Upper lobe of left lung (tissue), 6 donors: Measurements from ENCODE around the gene PRKCE. TPM values are rescaled to one million over a fixed set of nuclear protein-coding genes. Genes with fewer than 3 reads are reported as not detected.

Experiments
- ATAC-seq, 2 donors: fragments of 200-7000 bp; cut with Tn5 transposase; one replicate each; pipeline ENCODE4 v1.9.1; 2022; ENCODE audit warnings: mild to moderate bottlenecking in 2 of 2, moderate library complexity in 2 of 2; ENCODE audit not compliant: low FRiP score in 2 of 2
- DNase-seq, 2 donors: peaks; one replicate each; pipeline ENCODE4 v3.0.0-alpha.2; 2019 to 2020
- H3K27ac ChIP-seq, 4 donors: fragments of 200-600 bp; sonication (generic); one replicate each; pipeline ENCODE4 v1.5.1; 2016 to 2019
- H3K27me3 ChIP-seq, 4 donors: fragments of 200-600 bp; sonication (generic); one replicate each; pipeline ENCODE4 v1.5.1; 2017 to 2019
- H3K36me3 ChIP-seq, 4 donors: fragments of 200-600 bp; sonication (generic); one replicate each; pipeline ENCODE4 v1.5.1; 2016 to 2019
- H3K4me1 ChIP-seq, 4 donors: fragments of 200-600 bp; sonication (generic); one replicate each; pipeline ENCODE4 v1.5.1; 2018 to 2019
- H3K4me3 ChIP-seq, 4 donors: fragments of 200-600 bp; sonication (generic); one replicate each; pipeline ENCODE4 v1.5.1; 2017 to 2019; ENCODE audit warnings: mild to moderate bottlenecking in 2 of 4, moderate library complexity in 1 of 4
- H3K9me3 ChIP-seq, 4 donors: fragments of 200-600 bp; sonication (generic); one replicate each; pipeline ENCODE4 v1.5.1; 2018 to 2019
- CTCF ChIP-seq, 6 experiments: fragments of 450-650 bp in 4 of 6; fragments of 200-600 bp in 2 of 6; sonication (generic) in 2 of 6; IDR thresholded peaks; one replicate each; pipeline ENCODE4 v1.5.1; 2016 to 2019; ENCODE audit warnings: antibody characterized with exemption in 6 of 6
- EP300 ChIP-seq, 4 donors: sonication (generic); formaldehyde crosslinking; IDR thresholded peaks; one replicate each; pipeline ENCODE4 v1.5.1; 2017; ENCODE audit warnings: antibody characterized with exemption in 4 of 4, control low read depth in 2 of 4
- POLR2A ChIP-seq, 4 donors: fragments of 450-650 bp; IDR thresholded peaks; one replicate each; pipeline ENCODE4 v1.5.1; 2016 to 2017; ENCODE audit warnings: antibody characterized with exemption in 4 of 4, mild to moderate bottlenecking in 2 of 4
- POLR2AphosphoS5 ChIP-seq, 2 donors: sonication (generic); formaldehyde crosslinking; IDR thresholded peaks; one replicate each; pipeline ENCODE4 v1.5.1; 2017; ENCODE audit warnings: antibody characterized with exemption in 2 of 2
- WGBS, 2 donors: methylation state at CpG; one replicate each; pipeline ENCODE4 v1.1.5; 2017 to 2018; 5-methylcytosine and 5-hydroxymethylcytosine counted together
- total RNA-seq, 6 donors: library from RNA; depleted of rRNA in 4 of 6; stranded (reverse); fragments of >200 nt in 4 of 6; gene quantifications; one replicate each; pipeline versions ENCODE4 v1.1.0 to v1.2.1, GENCODE V29; 2016 to 2021
- donor health status: DM: no; HTN: no; CAD: no; lungs with moderate emphysema.
- donor health status: DM: no; HTN: yes; CAD: no; lungs with severe emphysema.

The PRKCE gene
- total RNA-seq, 6 donors from 2014 or later, result 54.9 to 124 (median 75.6) TPM

GRCh38 chr2:46198164-46198883, 546.8 kb downstream of the PRKCE start:
- Histone ChIP-seq H3K4me1 (peaks cover 28 to 40% (median 30%) of the 10 kb centered on the region in 4 donors), H3K9me3 (no peaks in the 10 kb centered on the region), H3K36me3 (no peaks in the 10 kb centered on the region), H3K27ac (peak overlapping the region in 3 of 4 donors; percentile 14 to 69 (median 18)), H3K27me3 (no peaks in the 10 kb centered on the region), H3K4me3 (no peak overlapping the region)
- ATAC-seq, result no peak
- no peak for DNase-seq
- 87 to 98% methylated on average over 5 of the region's 5 CpGs for WGBS, 2 donors
- no peak for TF ChIP-seq POLR2A (IDR thresholded peaks at IDR 0.05)
- no peak for TF ChIP-seq EP300 (IDR thresholded peaks at IDR 0.05)
- no peak for TF ChIP-seq CTCF (IDR thresholded peaks at IDR 0.05)
- TF ChIP-seq POLR2AphosphoS5 (IDR thresholded peaks at IDR 0.05), result no peak

- H3K36me3 ChIP-seq, result no peaks in the 10 kb centered on the region
- DNase-seq (no peak), ATAC-seq (no peak)
- H3K4me1 ChIP-seq, result peaks cover 28 to 40% (median 30%) of the 10 kb centered on the region in 4 donors
- 31 to 43% methylated on average over 5 to 6 of the region's 6 CpGs for WGBS, 2 donors
- no peaks in the 10 kb centered on the region for H3K27me3 ChIP-seq
- peak overlapping the region in 2 of 4 donors; percentile 14 to 37 for H3K27ac ChIP-seq
- H3K9me3 ChIP-seq, result no peaks in the 10 kb centered on the region
- H3K4me3 ChIP-seq, result no peak overlapping the region
- TF ChIP-seq EP300 (IDR thresholded peaks at IDR 0.05) (no peak), POLR2AphosphoS5 (IDR thresholded peaks at IDR 0.05) (no peak), CTCF (IDR thresholded peaks at IDR 0.05) (no peak), POLR2A (IDR thresholded peaks at IDR 0.05) (no peak)
Measured at GRCh38 chr2:46198966-46199365, 547.5 kb downstream of the PRKCE start.

GRCh38 chr2:46200100-46200690, 548.7 kb downstream of the PRKCE start:
- 91 to 100% methylated on average over 1 of the region's 1 CpG for WGBS, 2 donors
- peaks cover 28 to 39% (median 30%) of the 10 kb centered on the region in 4 donors for H3K4me1 ChIP-seq
- no peak overlapping the region for H3K4me3 ChIP-seq
- TF ChIP-seq CTCF (IDR thresholded peaks at IDR 0.05) (no peak), POLR2AphosphoS5 (IDR thresholded peaks at IDR 0.05) (no peak), EP300 (IDR thresholded peaks at IDR 0.05) (no peak)
- no peaks in the 10 kb centered on the region for H3K27me3 ChIP-seq
- DNase-seq, result no peak
- peak overlapping the region in 2 of 4 donors; percentile 45 to 65 for H3K27ac ChIP-seq
- no peaks in the 10 kb centered on the region for H3K9me3 ChIP-seq
- ATAC-seq, result no peak
- H3K36me3 ChIP-seq, result no peaks in the 10 kb centered on the region

GRCh38 chr2:46200861-46201605, 549.6 kb downstream of the PRKCE start:
- Histone ChIP-seq H3K4me3 (no peak overlapping the region), H3K27me3 (no peaks in the 10 kb centered on the region), H3K27ac (peak overlapping the region in 2 of 4 donors; percentile 45 to 65), H3K4me1 (peaks cover 26 to 37% (median 30%) of the 10 kb centered on the region in 4 donors), H3K9me3 (no peaks in the 10 kb centered on the region), H3K36me3 (no peaks in the 10 kb centered on the region)
- TF ChIP-seq EP300 (IDR thresholded peaks at IDR 0.05), result no peak
- no peak for TF ChIP-seq POLR2A (IDR thresholded peaks at IDR 0.05)
- no peak for TF ChIP-seq POLR2AphosphoS5 (IDR thresholded peaks at IDR 0.05)
- no peak for TF ChIP-seq CTCF (IDR thresholded peaks at IDR 0.05)
- WGBS, 2 donors, result 96 to 98% methylated on average over 7 of the region's 7 CpGs
- no peak for DNase-seq
- no peak for ATAC-seq
